GM12891 (cell line): ENCODE measurements around the gene NR2F1-AS1.

ENCODE experiments used
- POLR2A ChIP-seq: IDR thresholded peaks from 2 replicates; pipeline ENCODE4 v1.6.1; 2011; ENCODE audit warnings: low read depth, low read length, control low read depth
- POLR2AphosphoS5 ChIP-seq: IDR thresholded peaks from 2 replicates; pipeline ENCODE4 v1.6.1; 2011; ENCODE audit warnings: low read depth, low read length, control low read depth
- TAF1 ChIP-seq: IDR thresholded peaks from 2 replicates; pipeline ENCODE4 v1.6.1; 2011; ENCODE audit warnings: low read depth, low read length, control low read depth

GRCh38 chr5:93403141-93403928 lies 177.7 kb downstream of the NR2F1-AS1 start:
- no peak for TF ChIP-seq POLR2AphosphoS5
- TF ChIP-seq POLR2A, result no peak
- no peak for TF ChIP-seq TAF1
